NB4 (cell line): ENCODE results near the gene NKX2-1.

Experiments
- DNase-seq: peaks from one replicate; pipeline ENCODE4 v3.0.0; 2010; ENCODE audit warnings: low read depth
- H3K4me3 ChIP-seq: one replicate; pipeline ENCODE4 v1.5.1; 2011; ENCODE audit warnings: mild to moderate bottlenecking, low read depth, low read length, moderate library complexity
- CTCF ChIP-seq: IDR thresholded peaks from one replicate; pipeline ENCODE4 v1.5.1; 2012; ENCODE audit warnings: low read depth, low read length
- MYC ChIP-seq: IDR thresholded peaks from 2 replicates; pipeline ENCODE4 v1.6.1; 2011; ENCODE audit warnings: low read depth, low read length
- POLR2A ChIP-seq: IDR thresholded peaks from 2 replicates; pipeline ENCODE4 v1.6.1; 2011; ENCODE audit warnings: mild to moderate bottlenecking; ENCODE audit not compliant: insufficient read length; ENCODE audit errors: extremely low read depth
- TF ChIP-seq, protein P1 (sequence below): IDR thresholded peaks from 2 replicates; pipeline ENCODE4 v1.6.1; 2011; ENCODE audit warnings: low read depth, low read length

NKX2-1 gene

GRCh38 chr14:36538051-36538450 is 18.0 kb upstream of the NKX2-1 start:
- TF ChIP-seq MYC (no peak), CTCF (no peak), POLR2A (no peak)
- TF ChIP-seq, protein P1, sequence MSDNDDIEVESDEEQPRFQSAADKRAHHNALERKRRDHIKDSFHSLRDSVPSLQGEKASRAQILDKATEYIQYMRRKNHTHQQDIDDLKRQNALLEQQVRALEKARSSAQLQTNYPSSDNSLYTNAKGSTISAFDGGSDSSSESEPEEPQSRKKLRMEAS, result no peak
- H3K4me3 ChIP-seq, result no peak overlapping the region
- no peak for DNase-seq

GRCh38 chr14:36529062-36529461 is 9.0 kb upstream of the NKX2-1 start:
- H3K4me3 ChIP-seq, result no peak overlapping the region
- no peak for DNase-seq
- TF ChIP-seq MYC (no peak), POLR2A (no peak), CTCF (no peak)
- TF ChIP-seq, protein P1, result no peak

DNA sequence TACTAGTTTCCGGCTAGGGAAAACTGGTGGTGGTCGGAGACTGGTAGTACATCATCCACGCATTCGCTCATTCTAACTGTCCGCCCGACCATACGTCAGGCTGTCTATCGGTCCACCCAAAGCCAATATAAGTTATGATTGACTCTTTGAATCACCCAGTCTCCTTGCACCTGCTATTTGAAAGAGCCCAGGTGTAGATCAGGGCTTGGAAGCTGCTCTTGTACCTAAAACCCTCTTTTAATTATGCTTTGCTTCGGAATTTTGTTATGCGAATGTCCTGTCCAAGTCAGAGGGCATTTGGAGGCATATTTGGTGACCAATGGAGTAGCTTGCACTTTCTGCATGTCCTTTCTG is 5.7 kb upstream of the NKX2-1 start:
- TF ChIP-seq, protein P1, result no peak
- TF ChIP-seq POLR2A (no peak), MYC (no peak), CTCF (no peak)
- DNase-seq, result no peak
- no peak overlapping the region for H3K4me3 ChIP-seq

- H3K4me3 ChIP-seq, result no peak overlapping the region
- peak; percentile 13 for DNase-seq
- peak; percentile 24 for TF ChIP-seq CTCF
- TF ChIP-seq, protein P1, result no peak
These were observed 5.1 kb upstream of the NKX2-1 start for GRCh38 chr14:36524874-36525745.

- no peak for DNase-seq
- TF ChIP-seq POLR2A (no peak), MYC (no peak), CTCF (no peak)
- TF ChIP-seq, protein P1, result no peak
- no peak overlapping the region for H3K4me3 ChIP-seq
These were observed 4.3 kb upstream of the NKX2-1 start for GRCh38 chr14:36524220-36524837.
